Epidermal melanocyte (primary cell): ENCODE data around the gene ALG6.
"Not testable (repeated sequence)": the region's sequence is repeated elsewhere in the genome, so short reads cannot be mapped to it uniquely, and the experiment has no call there.

Experiments
- DNase-seq: peaks from one replicate; pipeline ENCODE4 v3.0.0; 2011; ENCODE audit warnings: low spot score; ENCODE audit not compliant: insufficient read length

Gene ALG6

GRCh38 chr1:63328122-63328521 lies 39.3 kb upstream of the ALG6 start:
- DNase-seq: no peak

- DNase-seq: no peak
These were observed 38.6 kb upstream of the ALG6 start for GRCh38 chr1:63328781-63329180.

DNA sequence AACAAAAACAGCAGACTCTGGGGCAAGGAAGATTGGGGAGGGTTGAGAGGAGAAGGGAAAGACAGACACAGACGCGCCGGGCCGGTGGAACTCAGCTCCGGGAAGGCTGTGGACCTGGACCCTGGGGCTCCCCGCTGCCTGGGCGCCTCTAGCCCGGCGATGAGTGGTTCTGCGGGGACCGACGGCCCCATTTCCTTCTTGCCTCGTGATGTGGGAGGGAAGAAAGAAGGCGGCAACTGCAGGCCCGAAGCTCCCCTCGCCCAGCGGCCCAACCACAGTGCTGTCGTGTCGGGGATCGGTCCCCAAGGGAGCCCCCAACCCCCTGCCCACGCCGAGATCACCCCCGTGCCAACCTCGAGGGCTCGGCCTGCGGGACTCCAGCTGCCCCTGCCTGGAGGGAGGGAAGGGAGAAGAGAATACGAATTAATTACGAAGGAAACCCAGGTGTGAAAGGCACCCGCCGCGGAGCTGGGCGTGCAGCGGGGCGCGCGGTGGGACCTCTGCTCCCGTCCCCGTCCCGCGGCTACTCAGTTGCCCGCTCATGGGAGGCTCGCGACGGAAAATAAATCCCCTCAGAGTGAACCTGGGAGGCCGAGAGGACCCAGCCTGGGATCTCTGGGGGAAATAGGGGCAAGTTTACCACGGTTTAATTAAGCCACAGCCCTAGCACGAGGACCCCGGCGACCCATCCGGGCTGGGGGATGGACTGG lies 37.7 kb upstream of the ALG6 start:
- DNase-seq: no peak

DNA sequence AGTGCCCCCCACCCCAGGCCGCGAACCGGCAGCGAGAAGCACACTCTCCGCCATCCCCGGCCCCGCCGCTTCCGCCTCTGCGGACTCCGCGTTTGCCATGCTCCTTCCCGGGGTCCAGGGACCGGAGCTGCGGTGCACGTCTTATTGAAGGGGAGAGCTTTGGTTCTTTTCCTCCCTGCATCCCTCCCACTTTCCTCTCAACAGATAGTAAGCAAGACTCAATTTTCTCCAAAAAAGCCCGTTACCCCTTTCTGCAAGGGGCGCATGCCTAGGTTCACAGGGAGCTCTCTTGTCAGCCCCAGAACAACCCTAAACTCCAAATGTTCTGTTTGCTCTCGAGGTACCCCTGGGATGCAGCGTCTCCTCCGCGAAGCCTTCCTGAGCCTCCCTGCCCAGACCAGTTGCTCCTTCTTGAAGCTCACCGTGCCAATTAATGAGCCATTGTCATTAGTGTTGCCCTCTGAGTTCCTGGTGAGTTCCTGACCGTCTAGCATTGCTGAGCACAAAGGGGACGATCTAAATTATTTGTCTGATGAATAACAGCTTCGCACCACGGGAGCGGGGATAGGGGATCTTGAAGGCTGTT lies 37.0 kb upstream of the ALG6 start:
- no peak for DNase-seq

GRCh38 chr1:63342402-63342801 lies 25.0 kb upstream of the ALG6 start:
- no peak for DNase-seq

GRCh38 chr1:63343922-63344321 lies 23.5 kb upstream of the ALG6 start:
- no peak for DNase-seq

- DNase-seq: no peak
These were observed 17.1 kb upstream of the ALG6 start for GRCh38 chr1:63350320-63350719.

DNA sequence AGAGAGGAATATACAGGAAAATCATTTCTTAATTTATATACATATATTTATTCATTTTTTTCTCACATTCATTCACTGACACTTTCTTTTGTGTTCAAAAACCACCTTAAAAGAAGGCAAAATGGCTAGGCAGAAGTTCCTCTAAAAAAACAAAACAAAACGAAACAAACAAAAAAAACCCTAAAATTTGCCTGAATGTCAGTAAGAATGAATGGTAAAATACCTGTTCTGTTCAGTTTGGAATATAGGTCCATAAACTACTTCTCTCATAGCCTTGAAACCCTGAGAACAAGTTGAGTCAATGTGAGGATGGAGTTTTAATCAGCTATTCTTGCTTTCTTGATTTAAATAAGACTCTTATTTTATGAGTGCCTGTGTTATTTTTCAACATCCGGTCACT lies 14.7 kb upstream of the ALG6 start:
- DNase-seq: no peak

- not testable (repeated sequence) for DNase-seq
These were observed 11.2 kb upstream of the ALG6 start for GRCh38 chr1:63356234-63356633.

DNA sequence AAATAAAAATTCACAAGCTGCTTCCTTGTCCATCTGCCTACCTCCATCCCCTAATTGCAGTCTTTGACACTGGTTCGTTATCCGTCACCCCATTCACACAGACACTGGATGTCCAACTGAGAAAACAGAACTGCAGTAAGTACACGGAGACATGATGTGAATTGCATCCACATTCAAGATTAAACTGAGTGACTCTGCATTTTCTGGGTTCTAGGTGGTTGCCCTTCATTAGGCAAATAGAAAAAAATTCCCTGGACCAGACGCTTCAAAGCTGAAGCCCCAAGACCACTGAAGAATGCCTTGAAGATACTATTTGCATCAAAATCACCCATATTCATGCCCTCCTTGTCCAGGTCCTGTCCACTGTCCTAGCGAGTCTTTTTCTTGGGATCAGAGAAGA lies 7.9 kb upstream of the ALG6 start:
- no peak for DNase-seq

GRCh38 chr1:63362073-63362472 lies 5.4 kb upstream of the ALG6 start:
- DNase-seq: no peak

GRCh38 chr1:63362578-63362977 lies 4.8 kb upstream of the ALG6 start:
- DNase-seq: no peak

- DNase-seq: no peak
These were observed 4.4 kb upstream of the ALG6 start for GRCh38 chr1:63363014-63363413.

- no peak for DNase-seq
These were observed 566 bp upstream of the ALG6 start for GRCh38 chr1:63366908-63367214.

DNA sequence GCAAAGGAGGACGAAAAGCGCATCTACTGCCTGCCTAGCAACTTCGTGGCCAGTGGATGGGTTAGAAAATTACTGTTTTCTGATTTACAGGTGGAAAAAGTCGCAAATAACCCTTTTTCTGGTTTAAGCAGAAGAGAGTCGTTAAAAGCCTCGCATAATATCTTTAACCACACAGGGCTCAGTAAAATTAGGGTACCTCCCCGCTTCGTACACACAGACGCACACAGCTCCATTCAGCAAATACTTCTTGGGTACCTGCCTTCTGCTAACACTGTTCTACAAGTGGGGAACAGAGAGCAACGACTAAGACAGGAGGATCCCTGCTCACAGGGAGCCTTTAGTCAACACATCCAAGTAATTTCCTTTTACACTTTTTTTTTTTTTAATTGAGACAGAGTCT lies 704 bp downstream of the ALG6 start:
- DNase-seq: no peak

DNA sequence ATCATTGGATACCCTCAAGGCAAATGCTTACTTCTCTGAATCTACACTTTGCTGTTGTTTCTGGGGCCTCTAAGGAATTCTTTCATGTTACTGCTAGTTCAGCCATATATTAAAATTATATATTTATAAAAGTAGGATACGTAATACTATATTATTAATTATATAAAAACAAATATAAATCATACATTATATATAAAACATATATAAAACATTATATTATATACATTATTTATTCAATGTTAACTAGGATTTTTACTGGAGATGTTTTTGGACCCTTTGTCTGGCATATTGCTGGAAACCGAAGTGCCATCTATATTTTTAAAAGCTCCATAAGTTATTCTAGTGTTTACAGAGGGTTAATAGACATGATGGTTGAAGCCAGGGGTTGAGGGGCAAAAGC lies 12.2 kb downstream of the ALG6 start:
- DNase-seq: no peak

DNA sequence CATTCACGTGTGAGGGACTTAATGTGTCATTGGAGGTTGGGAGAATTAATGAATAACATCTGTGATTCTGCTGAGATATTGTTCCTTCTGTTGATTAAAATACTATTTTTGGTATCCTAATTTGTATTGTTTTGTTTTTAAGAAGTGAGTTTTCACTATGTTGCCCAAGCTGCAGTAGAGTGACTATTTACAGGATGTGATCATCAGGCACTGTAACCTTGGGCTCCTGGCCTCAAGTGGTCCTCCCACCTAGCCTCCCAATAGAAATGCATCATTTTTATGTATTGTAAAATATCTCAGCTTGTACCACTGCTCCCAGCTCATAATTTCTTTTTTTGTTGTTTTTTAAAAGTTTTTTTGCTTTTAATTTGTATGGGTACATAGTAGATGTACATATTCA lies 14.3 kb downstream of the ALG6 start:
- DNase-seq: no peak

DNA sequence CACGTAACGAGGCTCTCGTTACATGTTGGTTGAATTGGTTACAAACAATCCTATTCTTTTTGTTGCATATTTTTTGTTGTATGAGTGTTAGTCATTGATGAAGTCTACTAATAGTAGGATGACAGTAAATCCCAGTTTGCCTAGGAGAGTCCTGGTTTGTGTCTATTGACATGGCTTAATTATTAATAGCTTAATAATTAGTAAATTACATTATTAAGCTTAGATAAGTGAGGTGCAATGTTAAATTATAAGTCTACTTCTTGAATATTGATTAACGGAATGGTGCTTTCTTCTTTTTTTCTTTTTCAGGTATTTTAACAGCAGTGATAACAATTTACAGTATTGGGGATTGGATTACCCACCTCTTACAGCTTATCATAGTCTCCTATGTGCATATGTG lies 34.5 kb downstream of the ALG6 start:
- DNase-seq: no peak

GRCh38 chr1:63403386-63403785 lies 36.0 kb downstream of the ALG6 start:
- DNase-seq: no peak

GRCh38 chr1:63405021-63405420 lies 37.6 kb downstream of the ALG6 start:
- no peak for DNase-seq

GRCh38 chr1:63405987-63406386 lies 38.6 kb downstream of the ALG6 start:
- no peak for DNase-seq

DNA sequence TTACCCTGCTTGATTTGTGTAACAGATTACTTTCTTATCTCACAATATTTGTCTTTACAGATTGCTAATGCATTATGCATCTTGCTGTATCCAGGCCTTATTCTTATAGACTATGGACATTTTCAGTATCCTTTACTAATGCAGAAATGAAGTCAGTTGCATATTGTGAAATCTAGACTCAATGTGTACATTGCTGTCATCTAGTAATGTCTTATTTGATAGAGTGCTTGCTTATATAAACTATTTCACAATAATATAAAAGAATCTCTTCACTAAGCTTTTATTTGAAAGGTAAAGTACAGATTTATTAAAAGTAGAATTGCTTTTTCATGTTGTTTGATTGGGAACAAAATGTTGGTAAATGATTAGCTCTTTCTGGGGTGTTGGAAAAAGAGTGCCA lies 39.6 kb downstream of the ALG6 start:
- no peak for DNase-seq

- DNase-seq: no peak
These were observed 40.9 kb downstream of the ALG6 start for GRCh38 chr1:63408331-63408730.

GRCh38 chr1:63411066-63411465 lies 43.6 kb downstream of the ALG6 start:
- no peak for DNase-seq
